GM12878 (cell line): Measurements from ENCODE around the gene NFAT5. TPM values are rescaled to one million over a fixed set of nuclear protein-coding genes. Genes with fewer than 3 reads are reported as not detected.

ENCODE experiments used
- ATAC-seq: fragments of 200-7000 bp; cut with Tn5 transposase; 3 replicates; pipeline ENCODE4 v1.9.1; 2020; ENCODE audit warnings: mild to moderate bottlenecking, moderate library complexity
- BruUV-seq: library from RNA; stranded (reverse); fragments of 400-500 nt; replicated peaks from 2 replicates; lab custom pipeline; 2021; lab: Mats Ljungman, UMichigan
- CTCF ChIA-PET: fragments of 300-600 bp; sonication (Branson Sonifier 250); formaldehyde crosslinking; extraction: SDS; loops from one replicate; lab custom pipeline; 2021; ENCODE audit warnings: inconsistent platforms; lab: Yijun Ruan, JAX
- POLR2A ChIA-PET: fragments of 350-600 bp; formaldehyde crosslinking; extraction: SDS; loops from one replicate; lab custom pipeline; 2021; ENCODE audit warnings: inconsistent platforms; lab: Charles Lee
- RAD21 ChIA-PET: fragments of 300-600 bp; sonication (Branson Sonifier 250); formaldehyde crosslinking; loops from one replicate; lab custom pipeline; 2023; ENCODE audit warnings: antibody characterized with exemption; ENCODE audit not compliant: unreplicated experiment; lab: Charles Lee
- SMC1A ChIA-PET: fragments of 300-600 bp; sonication (Branson Sonifier 250); formaldehyde crosslinking; loops from one replicate; lab custom pipeline; 2023; ENCODE audit not compliant: unreplicated experiment, uncharacterized antibody; lab: Charles Lee
- DNase-seq: peaks from one replicate; pipeline ENCODE4 v3.0.0-alpha.2; 2011; ENCODE audit warnings: low read depth, low spot score
- FAIRE-seq: peaks from 3 replicates; lab custom pipeline; 2011; peaks lifted over from hg19 to GRCh38; lab: Jason Lieb, UNC
- H2AFZ ChIP-seq: 2 replicates; pipeline ENCODE4 v1.6.0; 2011; ENCODE audit warnings: low read depth, low read length, control low read depth; ENCODE audit not compliant: control insufficient read depth
- H3K27ac ChIP-seq: 2 replicates; pipeline ENCODE4 v1.5.1; 2011; ENCODE audit warnings: control low read depth; ENCODE audit not compliant: control insufficient read depth, insufficient read depth
- H3K27me3 ChIP-seq, 2 experiments: replicated peaks in 1 of 2; 2 replicates each; pipeline versions ENCODE4 v1.6.0 to v1.6.1; 2011; ENCODE audit warnings: low read length in 1 of 2; ENCODE audit not compliant: control insufficient read depth in 2 of 2, insufficient read depth in 2 of 2
- H3K36me3 ChIP-seq, 2 experiments: 2 replicates each; pipeline ENCODE4 v1.5.1; 2011; ENCODE audit warnings: low read length in 1 of 2; ENCODE audit not compliant: control insufficient read depth in 2 of 2, insufficient read depth in 2 of 2
- H3K4me1 ChIP-seq: 2 replicates; pipeline ENCODE4 v1.6.1; 2011; ENCODE audit warnings: mild to moderate bottlenecking, low read length, moderate library complexity, mixed read lengths; ENCODE audit not compliant: control insufficient read depth, insufficient read depth
- H3K4me2 ChIP-seq: 2 replicates; pipeline ENCODE4 v1.6.0; 2011; ENCODE audit warnings: control low read depth; ENCODE audit not compliant: control insufficient read depth, insufficient read depth
- H3K4me3 ChIP-seq: fragments of 200-600 bp; sonication (generic); 2 replicates; pipeline ENCODE4 v1.5.1; 2016
- H3K79me2 ChIP-seq: 2 replicates; pipeline ENCODE4 v1.6.0; 2011; ENCODE audit warnings: low read length; ENCODE audit not compliant: control insufficient read depth, insufficient read depth
- H3K9ac ChIP-seq: 2 replicates; pipeline ENCODE4 v1.8.0; 2011; ENCODE audit warnings: low read length, control low read depth, mixed read lengths; ENCODE audit not compliant: control insufficient read depth, insufficient read depth
- H3K9me3 ChIP-seq: replicated peaks from 3 replicates; pipeline ENCODE4 v1.5.1; 2011; ENCODE audit warnings: mild to moderate bottlenecking, low read length; ENCODE audit not compliant: control insufficient read depth, insufficient read depth
- H4K20me1 ChIP-seq: 2 replicates; pipeline ENCODE4 v1.6.0; 2011; ENCODE audit not compliant: control insufficient read depth, insufficient read depth
- ASH2L ChIP-seq: fragments of 300-600, 200-600 bp; sonication (generic); IDR thresholded peaks from 2 replicates; pipeline ENCODE4 v1.6.1; 2017; ENCODE audit warnings: low read depth, mild to moderate bottlenecking, borderline replicate concordance
- ATF2 ChIP-seq: IDR thresholded peaks from 2 replicates; pipeline ENCODE4 v1.6.1; 2012; ENCODE audit warnings: low read length, inconsistent platforms
- BHLHE40 ChIP-seq, 2 experiments: fragments of 450-650 bp in 1 of 2; IDR thresholded peaks; 2 replicates each; pipeline ENCODE4 v1.6.1; 2011 to 2017; ENCODE audit warnings: low read depth in 2 of 2, borderline replicate concordance in 1 of 2, improper control_type of control experiment in 1 of 2, low read length in 1 of 2, mild to moderate bottlenecking in 1 of 2
- CBX5 ChIP-seq: sonication (generic); IDR thresholded peaks from 2 replicates; pipeline ENCODE4 v1.6.1; 2016; ENCODE audit warnings: low read depth, moderate library complexity, mild to moderate bottlenecking, inconsistent platforms
- CHD2 ChIP-seq: IDR thresholded peaks from 2 replicates; pipeline ENCODE4 v1.6.1; 2011; ENCODE audit warnings: low read depth, low read length, improper control_type of control experiment, borderline replicate concordance
- HDGF ChIP-seq: fragments of 450-650 bp; IDR thresholded peaks from 2 replicates; pipeline ENCODE4 v1.6.1; 2016; ENCODE audit warnings: antibody characterized with exemption
- IRF4 ChIP-seq: IDR thresholded peaks from 2 replicates; pipeline ENCODE4 v1.6.1; 2011; ENCODE audit warnings: low read depth, low read length
- JUND ChIP-seq: IDR thresholded peaks from 2 replicates; pipeline ENCODE4 v1.6.1; 2012; ENCODE audit warnings: low read depth, mild to moderate bottlenecking, low read length, improper control_type of control experiment, moderate library complexity
- MLLT1 ChIP-seq: fragments of 450-650 bp; IDR thresholded peaks from 2 replicates; pipeline ENCODE4 v1.6.1; 2016; ENCODE audit warnings: mild to moderate bottlenecking
- POLR2AphosphoS5 ChIP-seq: IDR thresholded peaks from 2 replicates; pipeline ENCODE4 v1.6.1; 2011; ENCODE audit warnings: mild to moderate bottlenecking, low read length, inconsistent platforms
- RCOR1 ChIP-seq: conservative IDR thresholded peaks from 2 replicates; pipeline ENCODE4 v1.6.1; 2012; ENCODE audit warnings: low read depth, low read length, improper control_type of control experiment
- SIX5 ChIP-seq: IDR thresholded peaks from 2 replicates; pipeline ENCODE4 v1.6.1; 2011; ENCODE audit warnings: mild to moderate bottlenecking, low read depth, low read length, moderate library complexity; ENCODE audit not compliant: severe bottlenecking
- SMAD5 ChIP-seq: IDR thresholded peaks from 2 replicates; pipeline ENCODE4 v1.6.1; 2016; ENCODE audit warnings: antibody characterized with exemption, low read depth
- SMARCA5 ChIP-seq: fragments of 450-650 bp; IDR thresholded peaks from 2 replicates; pipeline ENCODE4 v1.6.1; 2017; ENCODE audit warnings: mild to moderate bottlenecking
- STAT3 ChIP-seq: IDR thresholded peaks from 2 replicates; pipeline ENCODE4 v1.6.1; 2011; ENCODE audit warnings: low read depth, low read length, improper control_type of control experiment
- TCF12 ChIP-seq: IDR thresholded peaks from 2 replicates; pipeline ENCODE4 v1.6.1; 2011; ENCODE audit warnings: low read depth, mild to moderate bottlenecking, low read length
- ZNF622 ChIP-seq: fragments of 450-650 bp; IDR thresholded peaks from 2 replicates; pipeline ENCODE4 v1.6.1; 2017; ENCODE audit warnings: mild to moderate bottlenecking, inconsistent platforms
- ZNF687 ChIP-seq: fragments of 450-650 bp; IDR thresholded peaks from 2 replicates; pipeline ENCODE4 v1.6.1; 2017; ENCODE audit warnings: mild to moderate bottlenecking, moderate library complexity
- WGBS: methylation state at CpG from one replicate; pipeline ENCODE4 v1.1.6; 2016; ENCODE audit warnings: low lambda C conversion rate; ENCODE audit not compliant: insufficient replicate concordance, insufficient coverage; ENCODE audit errors: missing lambda C conversion rate; 5-methylcytosine and 5-hydroxymethylcytosine counted together
- in situ Hi-C: fragments of 300-500 bp; cut with MboI; formaldehyde crosslinking; loops from 9 replicates; pipeline ENCODE4 v1.14.3; 2018; ENCODE audit warnings: mixed read lengths
- intact Hi-C: fragments of 100-400 bp; cut with micrococcal nuclease; formaldehyde crosslinking; loops from one replicate; pipeline ENCODE4 v1.14.2; 2022; ENCODE audit not compliant: unreplicated experiment
- polyA plus RNA-seq, 11 experiments: library from polyadenylated mRNA; depleted of rRNA in 4 of 11; unstranded in 6 of 11; stranded (reverse) in 5 of 11; fragments of >200 nt; fragmentation: Nextera tagmentation in 4 of 11; fragmentation: Illumina TruSeq in 1 of 11; extraction: Ambion mirVana in 4 of 11; extraction: Trizol in 1 of 11; gene quantifications; 1 replicate in 1 of 11; 2 replicates in 10 of 11; pipeline versions ENCODE4 v1.2.1 to v1.2.3, GENCODE V29; 2011 to 2016; ENCODE audit warnings: inconsistent platforms in 2 of 11, missing spikeins in 2 of 11, low read depth in 1 of 11
- total RNA-seq, 4 experiments: library from RNA; depleted of rRNA in 3 of 4; stranded (reverse); fragments of >200 nt in 3 of 4; fragmentation: Illumina TruSeq in 1 of 4; extraction: Trizol in 1 of 4; gene quantifications; 2 replicates each; pipeline versions ENCODE4 v1.2.1 to v1.2.3, GENCODE V29; 2013 to 2021

Gene NFAT5
- total and polyA plus RNA-seq, 10 of the 15 experiments (the other 5 are each of a cell fraction or from before 2014, with no cell fraction given), result 0.58 to 31.5 (median 12.7) TPM

GRCh38 chr16:69745959-69746358, 180.2 kb downstream of the NFAT5 start:
- DNase-seq (no peak), FAIRE-seq (no peak), ATAC-seq (no peak)
- Histone ChIP-seq H3K4me3 (no peak overlapping the region), H3K27ac (no peak overlapping the region), H3K36me3 (peaks cover 37 to 66% of the 10 kb centered on the region in 2 experiments), H3K4me1 (no peaks in the 10 kb centered on the region), H3K4me2 (no peak overlapping the region), H3K79me2 (peaks cover 8% of the 10 kb centered on the region), H4K20me1 (no peaks in the 10 kb centered on the region), H3K9ac (no peak overlapping the region), H2AFZ (no peak overlapping the region), H3K9me3 (no peaks in the 10 kb centered on the region), H3K27me3 (no peaks in the 10 kb centered on the region)
- SMC1A ChIA-PET, result no interaction called here
- intact Hi-C loops, result no loop called here
- 94% methylated on average over 10 of the region's 10 CpGs for WGBS
- CTCF ChIA-PET, result interaction anchor here (1.0 to 2.7 kb wide), 3 partner anchors 8 to 350 kb away, joined by 3 to 11 read pairs (median 6); partner anchors contain the start of gene NOB1
- BruUV-seq, result no TSS peak
- in situ Hi-C loops, result no loop called here
- TF ChIP-seq CBX5 (no peak), POLR2AphosphoS5 (no peak), SMARCA5 (no peak), ZNF687 (no peak), IRF4 (no peak), SIX5 (no peak), STAT3 (no peak), TCF12 (no peak), JUND (no peak), ZNF622 (no peak), RCOR1 (no peak), MLLT1 (no peak), SMAD5 (no peak), ASH2L (no peak), ATF2 (no peak), BHLHE40 (IDR thresholded peaks at IDR 0.05; ENCODE audit: borderline replicate concordance in 1 of 2, low read depth in 2 of 2, low read length in 1 of 2) (no peak), CHD2 (no peak), HDGF (no peak)
- RAD21 ChIA-PET, result no interaction called here
- POLR2A ChIA-PET, result interaction anchor here (0.5 to 0.9 kb wide), 2 partner anchors 9 to 339 kb away, joined by 3 to 5 read pairs; no protein-coding TSS in a partner anchor
